Measurements from ENCODE around the gene CAMSAP2. TPM values are rescaled to one million over a fixed set of nuclear protein-coding genes. Genes with fewer than 3 reads are reported as not detected.

The CAMSAP2 gene
- total RNA-seq, 2 donors from 2014 or later: 5.4 to 7.5 TPM

DNA sequence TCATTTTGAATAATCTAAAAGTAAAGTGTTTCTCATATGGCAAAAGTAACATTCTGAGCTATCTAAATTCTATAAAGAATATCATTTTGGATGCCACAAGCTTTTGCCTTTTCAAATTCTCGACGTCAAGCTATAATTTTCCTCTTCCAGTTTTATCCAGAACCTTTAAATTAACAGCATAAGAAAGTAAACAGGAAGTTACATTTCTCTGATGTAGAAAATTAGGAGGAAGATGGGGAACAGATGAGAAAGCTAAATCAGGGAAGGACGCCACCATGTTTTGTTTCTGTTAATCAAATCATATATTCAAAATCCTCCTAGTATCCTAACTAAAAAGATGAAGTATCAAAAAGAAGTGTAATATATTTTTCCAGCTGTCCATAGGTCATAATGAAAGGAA is 8.8 kb upstream of the CAMSAP2 start:
- DNase-seq: no peak
- Histone ChIP-seq H3K9ac (ENCODE audit: low read depth in 2 of 2, low read length in 2 of 2) (no peak overlapping the region), H3K27ac (no peak overlapping the region), H3K36me3 (no peaks in the 10 kb centered on the region), H3K27me3 (no peaks in the 10 kb centered on the region), H3K4me3 (no peak overlapping the region), H3K9me3 (no peaks in the 10 kb centered on the region), H3K4me1 (no peaks in the 10 kb centered on the region)
- intact Hi-C loops (cut with DNase I): no loop called here
- TF ChIP-seq CTCF (IDR thresholded peaks at IDR 0.05): no peak

- Histone ChIP-seq H3K27me3 (no peaks in the 10 kb centered on the region), H3K4me3 (no peak overlapping the region), H3K36me3 (no peaks in the 10 kb centered on the region), H3K27ac (no peak overlapping the region), H3K4me1 (no peaks in the 10 kb centered on the region), H3K9me3 (no peaks in the 10 kb centered on the region), H3K9ac (ENCODE audit: low read depth in 2 of 2, low read length in 2 of 2) (no peak overlapping the region)
- intact Hi-C loops (cut with DNase I): no loop called here
- no peak for TF ChIP-seq CTCF (IDR thresholded peaks at IDR 0.05)
- no peak for DNase-seq
Observed at GRCh38 chr1:200731654-200732332, 6.9 kb upstream of the CAMSAP2 start.

DNA sequence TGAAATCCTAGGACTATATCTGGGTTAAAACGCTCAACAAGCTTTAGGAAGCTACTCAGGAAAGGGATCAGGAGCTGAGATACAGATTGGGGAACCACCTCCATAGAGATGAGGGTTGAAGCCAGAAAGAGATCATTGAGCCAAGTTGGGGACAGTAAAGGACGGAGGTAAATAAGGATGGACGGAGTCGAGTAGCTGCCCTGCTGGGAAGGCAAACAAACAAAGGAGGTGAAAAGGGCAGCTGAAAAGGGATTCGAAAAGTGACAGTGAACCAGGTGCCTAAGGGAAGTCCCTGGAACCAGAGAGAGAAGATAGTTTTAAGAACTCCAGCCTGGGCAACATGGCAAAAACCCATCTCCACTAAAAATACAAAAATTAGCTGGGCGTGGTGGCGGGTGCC is 6.3 kb upstream of the CAMSAP2 start:
- Histone ChIP-seq H3K9ac (ENCODE audit: low read depth in 2 of 2, low read length in 2 of 2) (no peak overlapping the region), H3K27me3 (no peaks in the 10 kb centered on the region), H3K4me3 (no peak overlapping the region), H3K27ac (no peak overlapping the region), H3K36me3 (no peaks in the 10 kb centered on the region), H3K9me3 (no peaks in the 10 kb centered on the region), H3K4me1 (no peaks in the 10 kb centered on the region)
- no peak for TF ChIP-seq CTCF (IDR thresholded peaks at IDR 0.05)
- intact Hi-C loops (cut with DNase I): no loop called here
- DNase-seq: no peak

- Histone ChIP-seq H3K9ac (ENCODE audit: low read depth in 2 of 2, low read length in 2 of 2) (no peak overlapping the region), H3K27me3 (no peaks in the 10 kb centered on the region), H3K27ac (no peak overlapping the region), H3K9me3 (no peaks in the 10 kb centered on the region), H3K36me3 (no peaks in the 10 kb centered on the region), H3K4me1 (no peaks in the 10 kb centered on the region), H3K4me3 (no peak overlapping the region)
- no peak for TF ChIP-seq CTCF (IDR thresholded peaks at IDR 0.05)
- DNase-seq: no peak
- intact Hi-C loops (cut with DNase I): no loop called here
Observed at GRCh38 chr1:200733907-200734306, 4.8 kb upstream of the CAMSAP2 start.

DNA sequence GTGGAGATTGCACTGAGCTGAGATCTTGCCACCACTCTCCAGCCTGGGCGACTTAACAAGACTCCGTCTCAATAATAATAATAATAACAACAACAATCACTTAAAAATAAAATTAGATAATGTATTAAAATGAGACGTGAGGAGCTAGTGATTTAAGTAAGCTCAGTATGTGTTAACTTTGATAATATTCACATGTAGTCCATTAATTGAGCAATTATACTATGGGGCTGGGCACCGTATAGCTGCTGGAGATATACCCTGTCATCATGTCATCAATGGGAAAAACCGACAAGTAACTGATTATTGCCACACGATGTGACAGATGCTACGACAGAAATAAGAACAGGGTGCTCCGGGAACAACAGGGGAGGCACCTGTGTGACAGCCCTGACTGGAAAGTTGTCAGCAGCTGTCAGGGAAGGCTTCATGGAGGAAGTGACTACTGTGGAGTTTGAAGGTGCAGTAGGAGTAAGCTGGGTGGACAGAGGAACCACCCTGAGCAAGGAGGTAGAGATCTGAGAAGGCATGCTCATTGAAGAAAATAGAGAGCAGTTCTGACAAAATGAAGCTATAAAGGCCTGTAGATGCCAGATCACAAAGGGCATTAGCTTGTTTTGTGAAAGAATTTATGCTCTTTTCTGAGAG is 924 bp upstream of the CAMSAP2 start:
- Histone ChIP-seq H3K36me3 (no peaks in the 10 kb centered on the region), H3K27ac (peak overlapping the region; percentile 35), H3K4me1 (no peaks in the 10 kb centered on the region), H3K9me3 (no peaks in the 10 kb centered on the region), H3K4me3 (no peak overlapping the region), H3K27me3 (no peaks in the 10 kb centered on the region), H3K9ac (ENCODE audit: low read depth in 2 of 2, low read length in 2 of 2) (no peak overlapping the region)
- DNase-seq: no peak
- intact Hi-C loops (cut with DNase I): no loop called here
- no peak for TF ChIP-seq CTCF (IDR thresholded peaks at IDR 0.05)
